ENCODE results near the gene FMO2. TPM values are rescaled to one million over a fixed set of nuclear protein-coding genes. Genes with fewer than 3 reads are reported as not detected.
"Not testable (repeated sequence)": the region's sequence is repeated elsewhere in the genome, so short reads cannot be mapped to it uniquely, and the experiment has no call there.

FMO2 gene
- total RNA-seq, 1 donor = 0.45 TPM

- DNase-seq (ENCODE audit: low read depth) = peak; percentile 54
- TF ChIP-seq, protein P1, sequence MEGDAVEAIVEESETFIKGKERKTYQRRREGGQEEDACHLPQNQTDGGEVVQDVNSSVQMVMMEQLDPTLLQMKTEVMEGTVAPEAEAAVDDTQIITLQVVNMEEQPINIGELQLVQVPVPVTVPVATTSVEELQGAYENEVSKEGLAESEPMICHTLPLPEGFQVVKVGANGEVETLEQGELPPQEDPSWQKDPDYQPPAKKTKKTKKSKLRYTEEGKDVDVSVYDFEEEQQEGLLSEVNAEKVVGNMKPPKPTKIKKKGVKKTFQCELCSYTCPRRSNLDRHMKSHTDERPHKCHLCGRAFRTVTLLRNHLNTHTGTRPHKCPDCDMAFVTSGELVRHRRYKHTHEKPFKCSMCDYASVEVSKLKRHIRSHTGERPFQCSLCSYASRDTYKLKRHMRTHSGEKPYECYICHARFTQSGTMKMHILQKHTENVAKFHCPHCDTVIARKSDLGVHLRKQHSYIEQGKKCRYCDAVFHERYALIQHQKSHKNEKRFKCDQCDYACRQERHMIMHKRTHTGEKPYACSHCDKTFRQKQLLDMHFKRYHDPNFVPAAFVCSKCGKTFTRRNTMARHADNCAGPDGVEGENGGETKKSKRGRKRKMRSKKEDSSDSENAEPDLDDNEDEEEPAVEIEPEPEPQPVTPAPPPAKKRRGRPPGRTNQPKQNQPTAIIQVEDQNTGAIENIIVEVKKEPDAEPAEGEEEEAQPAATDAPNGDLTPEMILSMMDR (IDR thresholded peaks at IDR 0.05; ENCODE audit: insufficient read depth, low read length) = no peak
- H3K4me3 ChIP-seq (ENCODE audit: low read depth, low read length) = no peak overlapping the region
Measured at GRCh38 chr1:171222936-171223335, 37.8 kb downstream of the FMO2 start.

DNA sequence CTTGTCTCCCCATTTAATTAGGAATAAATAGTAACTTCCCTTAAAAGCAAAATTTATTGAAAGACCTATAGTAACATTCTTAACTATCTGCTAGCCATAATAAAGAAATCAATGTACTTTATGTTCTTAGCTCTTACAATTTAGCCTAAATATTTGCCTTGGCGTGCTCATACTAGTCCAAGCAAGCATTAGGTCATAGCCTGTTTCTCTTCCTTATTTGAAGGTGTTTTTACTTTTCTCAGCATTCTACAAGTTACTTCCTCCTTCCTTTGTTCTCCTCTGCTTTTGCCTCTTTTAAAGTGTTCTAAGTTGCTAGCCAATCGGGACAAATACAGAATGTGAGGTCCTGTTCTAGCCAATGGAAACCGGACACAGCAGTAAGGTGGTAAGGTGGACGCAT is 39.2 kb downstream of the FMO2 start:
- not testable (repeated sequence) for H3K4me3 ChIP-seq (ENCODE audit: low read depth, low read length); DNase-seq (ENCODE audit: low read depth)

GRCh38 chr1:171226747-171227370 is 41.8 kb downstream of the FMO2 start:
- DNase-seq (ENCODE audit: low read depth) = peak; percentile 87
- H3K4me3 ChIP-seq (ENCODE audit: low read depth, low read length) = no peak overlapping the region
- TF ChIP-seq, protein P1 (IDR thresholded peaks at IDR 0.05; ENCODE audit: insufficient read depth, low read length) = peak; percentile 84

DNA sequence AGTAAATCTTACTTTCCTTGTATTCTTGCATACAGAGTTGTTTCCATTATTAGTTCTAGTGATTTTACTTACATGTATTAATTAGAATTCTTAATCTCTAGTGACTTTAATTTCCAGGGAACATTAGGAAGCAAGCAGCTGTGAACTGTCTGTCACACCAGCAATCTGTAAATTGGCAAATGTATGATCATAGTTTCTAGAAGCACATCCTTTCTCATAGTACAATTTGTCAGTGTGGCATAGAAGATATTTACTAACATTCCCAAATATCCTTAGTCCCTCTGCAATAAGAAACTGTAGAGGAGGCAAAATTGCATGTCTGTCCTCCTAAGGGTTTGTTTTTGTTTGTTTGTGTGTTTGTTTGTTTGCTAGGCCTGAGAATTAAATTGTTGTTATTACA is 46.2 kb downstream of the FMO2 start:
- no peak overlapping the region for H3K4me3 ChIP-seq (ENCODE audit: low read depth, low read length)
- no peak for DNase-seq (ENCODE audit: low read depth)
- TF ChIP-seq, protein P1 (IDR thresholded peaks at IDR 0.05; ENCODE audit: insufficient read depth, low read length) = no peak

DNA sequence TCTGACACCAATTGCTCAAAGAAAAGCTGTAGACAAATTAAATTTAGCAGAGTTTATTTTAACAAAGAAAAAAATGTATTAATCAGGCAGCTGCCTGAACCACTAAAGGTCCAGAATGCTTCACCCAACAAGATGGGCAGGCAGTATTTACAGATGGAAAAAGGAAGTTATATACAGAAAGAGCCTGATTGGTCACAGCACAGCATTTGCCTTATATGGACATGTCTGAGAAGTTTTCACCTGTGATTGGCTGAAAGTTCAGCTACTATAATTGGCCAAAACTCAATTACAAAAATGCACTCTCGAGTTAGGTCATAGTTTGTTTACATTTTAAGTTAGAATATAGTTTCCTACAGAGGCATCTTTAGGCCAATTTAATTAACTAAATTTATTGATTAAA is 48.1 kb downstream of the FMO2 start:
- DNase-seq (ENCODE audit: low read depth) = no peak
- no peak overlapping the region for H3K4me3 ChIP-seq (ENCODE audit: low read depth, low read length)
- TF ChIP-seq, protein P1 (IDR thresholded peaks at IDR 0.05; ENCODE audit: insufficient read depth, low read length) = no peak

DNA sequence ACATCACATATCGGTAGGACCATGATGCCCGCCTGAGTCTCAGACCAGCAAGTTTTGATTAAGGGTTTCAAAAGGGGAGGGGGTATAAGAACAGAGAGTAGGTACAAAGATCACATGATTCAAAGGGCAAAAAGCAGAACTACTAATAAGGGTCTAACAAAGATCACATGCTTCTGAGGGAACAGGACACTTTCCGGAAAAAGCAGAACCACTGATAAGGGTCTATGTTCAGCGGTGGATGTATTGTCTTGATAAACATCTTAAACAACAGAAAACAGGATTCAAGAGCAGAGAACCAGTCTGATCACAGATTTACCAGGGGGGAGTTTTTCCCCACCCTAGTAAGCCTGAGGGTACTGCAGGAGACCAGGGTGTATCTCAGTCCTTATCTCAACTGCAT is 51.1 kb downstream of the FMO2 start:
- DNase-seq (ENCODE audit: low read depth); H3K4me3 ChIP-seq (ENCODE audit: low read depth, low read length): not testable (repeated sequence)

DNA sequence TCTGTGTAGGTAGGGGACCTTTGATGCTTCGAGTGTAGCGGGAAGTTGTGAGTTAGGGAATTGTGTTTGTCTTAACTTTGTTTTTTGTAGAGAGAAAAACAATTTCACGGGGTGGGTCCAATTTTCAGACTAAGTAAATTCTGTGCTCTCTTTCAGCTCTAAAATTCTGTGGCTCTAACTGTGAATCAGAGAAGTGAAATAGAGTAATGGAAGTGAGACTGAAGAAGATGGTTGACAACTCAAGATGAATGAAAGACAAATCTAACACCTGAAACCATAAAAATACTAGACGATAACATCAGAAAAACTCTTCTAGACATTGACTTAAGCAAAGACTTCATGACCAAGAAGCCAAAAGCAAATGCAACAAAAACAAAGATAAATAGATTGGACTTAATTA is 58.8 kb downstream of the FMO2 start:
- no peak for DNase-seq (ENCODE audit: low read depth)

More for the DNA sequence above, 58.8 kb downstream of the FMO2 start:
- H3K4me3 ChIP-seq (ENCODE audit: low read depth, low read length) = no peak overlapping the region
- TF ChIP-seq, protein P1 (IDR thresholded peaks at IDR 0.05; ENCODE audit: insufficient read depth, low read length) = no peak

Measured in fibroblast of the aortic adventitia (primary cell).